ENCODE measurements around the gene SLC6A1. TPM values are rescaled to one million over a fixed set of nuclear protein-coding genes. Genes with fewer than 3 reads are reported as not detected.

The SLC6A1 gene
- total RNA-seq, 1 experiment from 2014 or later: not detected

- Mint-ChIP-seq H3K4me3 (no peak overlapping the region), H3K27me3 (ENCODE audit: low read depth) (peaks cover 16% of the 10 kb centered on the region), H3K36me3 (ENCODE audit: insufficient read depth in 1 of 3, low read depth in 3 of 3) (peaks cover 0 to 2% (median 0%) of the 10 kb centered on the region in 3 experiments; a peak in 3 of 7 replicates), H3K4me1 (peaks cover 0 to 4% of the 10 kb centered on the region in 2 experiments; a peak in 2 of 4 replicates), H3K9me3 (peaks cover 21 to 32% of the 10 kb centered on the region in 2 experiments), H3K27ac (no peak overlapping the region)
- Histone ChIP-seq H4K8ac (replicated peaks; ENCODE audit: insufficient read length, low read depth, low read length) (no peak overlapping the region), H3K18ac (ENCODE audit: insufficient read length, low read depth, low read length) (no peak overlapping the region), H2BK12ac (ENCODE audit: insufficient read length, low read depth, low read length) (no peak overlapping the region), H3K9me3 (ENCODE audit: control insufficient read depth, low read depth, low read length) (no peaks in the 10 kb centered on the region), H3K79me2 (ENCODE audit: insufficient read depth, low read length) (no peaks in the 10 kb centered on the region), H3K27me3 (ENCODE audit: insufficient read depth, low read length) (no peaks in the 10 kb centered on the region), H3K4ac (ENCODE audit: low read depth, low read length) (no peak overlapping the region), H3K27ac (ENCODE audit: insufficient read length, low read depth, low read length) (no peak overlapping the region), H2BK120ac (ENCODE audit: low read depth, low read length, poor library complexity, severe bottlenecking) (no peak overlapping the region), H3T11ph (ENCODE audit: low read length) (no peak overlapping the region), H3K4me2 (ENCODE audit: insufficient read depth, insufficient read length, low read length) (no peak overlapping the region), H2AFZ (ENCODE audit: low read length) (no peak overlapping the region), H3K14ac (ENCODE audit: insufficient read depth, low read length) (no peak overlapping the region), H3K23me2 (ENCODE audit: insufficient read length, low read depth, low read length, poor library complexity, severe bottlenecking) (no peaks in the 10 kb centered on the region), H3K9ac (ENCODE audit: extremely low read depth, insufficient read length, low read length) (no peak overlapping the region), H3K4me1 (ENCODE audit: insufficient read depth, low read length) (no peaks in the 10 kb centered on the region), H2BK20ac (ENCODE audit: low read depth, low read length, poor library complexity, severe bottlenecking) (no peak overlapping the region), H4K91ac (ENCODE audit: insufficient read length, low read depth, low read length) (no peak overlapping the region), H2BK5ac (ENCODE audit: insufficient read length, low read length) (no peak overlapping the region), H3K23ac (ENCODE audit: insufficient read length, low read depth, low read length) (no peak overlapping the region), H3K56ac (ENCODE audit: insufficient read length, low read depth, low read length) (no peak overlapping the region), H4K20me1 (ENCODE audit: control insufficient read depth, insufficient read depth, insufficient read length) (no peaks in the 10 kb centered on the region), H4K5ac (ENCODE audit: insufficient read length, low read depth, low read length) (no peak overlapping the region), H2AK5ac (ENCODE audit: insufficient read length, low read length) (no peak overlapping the region), H2BK15ac (ENCODE audit: low read depth, low read length) (no peak overlapping the region), H3K79me1 (ENCODE audit: insufficient read depth, low read depth, low read length, poor library complexity, severe bottlenecking) (no peaks in the 10 kb centered on the region)
- DNase-seq: no peak
- no CpG with 5 or more reads among the region's 2 CpGs for WGBS (ENCODE audit: extremely low coverage, insufficient read length, low lambda C conversion rate)
- TF ChIP-seq CTCF (conservative IDR thresholded peaks at IDR 0.05): no peak
These were observed 81.5 kb downstream of the SLC6A1 start for GRCh38 chr3:11074011-11074410.
